Breast epithelium (tissue), 3 donors: ENCODE results near the gene LSG1.

Experiments used
- CTCF ChIP-seq, 3 donors: fragments of 450-650 bp; IDR thresholded peaks; one replicate each; pipeline ENCODE4 v1.5.1; 2016 to 2017; ENCODE audit warnings: antibody characterized with exemption in 3 of 3, mild to moderate bottlenecking in 3 of 3, moderate library complexity in 3 of 3
- POLR2A ChIP-seq: fragments of 450-650 bp; IDR thresholded peaks from one replicate; pipeline ENCODE4 v1.6.1; 2016; ENCODE audit warnings: antibody characterized with exemption, mild to moderate bottlenecking, moderate library complexity
- POLR2AphosphoS5 ChIP-seq, 3 donors: sonication (generic); formaldehyde crosslinking; IDR thresholded peaks; one replicate each; pipeline ENCODE4 v1.6.1; 2017; ENCODE audit warnings: antibody characterized with exemption in 3 of 3

- TF ChIP-seq CTCF (IDR thresholded peaks at IDR 0.05) (no peak), POLR2AphosphoS5 (IDR thresholded peaks at IDR 0.05) (no peak), POLR2A (no peak)
These were observed 31.2 kb downstream of the LSG1 start for GRCh38 chr3:194640829-194641228.
